CD14-positive monocyte (primary cell): ENCODE measurements around the gene MSI2. TPM values are rescaled to one million over a fixed set of nuclear protein-coding genes. Genes with fewer than 3 reads are reported as not detected.

Experiments used
- DNase-seq, 3 donors: peaks; one replicate each; pipeline ENCODE4 v3.0.0-alpha.2; 2011 to 2022
- H2AFZ ChIP-seq: 2 replicates; pipeline ENCODE4 v1.6.0; 2012; ENCODE audit warnings: mild to moderate bottlenecking, low read depth, low read length, inconsistent platforms; ENCODE audit not compliant: insufficient read depth, poor library complexity, severe bottlenecking
- H3K27ac ChIP-seq, 2 donors: 1 replicate in 1 of 2; 2 replicates in 1 of 2; pipeline ENCODE4 v1.5.1; 2012 to 2013; ENCODE audit warnings: low read length in 2 of 2, control low read depth in 1 of 2, inconsistent platforms in 1 of 2, low read depth in 1 of 2, mild to moderate bottlenecking in 1 of 2
- H3K27me3 ChIP-seq, 2 donors: one replicate each; pipeline versions ENCODE4 v1.6.0 to v1.6.1; 2011 to 2013; ENCODE audit warnings: low read length in 2 of 2; ENCODE audit not compliant: control insufficient read depth in 2 of 2, insufficient read depth in 2 of 2
- H3K36me3 ChIP-seq, 2 donors: replicated peaks in 1 of 2; 1 replicate in 1 of 2; 2 replicates in 1 of 2; pipeline versions ENCODE4 v1.5.1 to v1.6.1; 2012 to 2013; ENCODE audit warnings: low read length in 2 of 2, control low read depth in 1 of 2, inconsistent platforms in 1 of 2, mild to moderate bottlenecking in 1 of 2; ENCODE audit not compliant: insufficient read depth in 2 of 2, control insufficient read depth in 1 of 2
- H3K4me1 ChIP-seq, 2 donors: 1 replicate in 1 of 2; 2 replicates in 1 of 2; pipeline versions ENCODE4 v1.5.1 to v1.6.1; 2012 to 2013; ENCODE audit warnings: low read length in 2 of 2, control low read depth in 1 of 2, inconsistent platforms in 1 of 2, mild to moderate bottlenecking in 1 of 2, moderate library complexity in 1 of 2; ENCODE audit not compliant: insufficient read depth in 2 of 2, control insufficient read depth in 1 of 2
- H3K4me2 ChIP-seq: replicated peaks from 2 replicates; pipeline ENCODE3; 2012; ENCODE audit warnings: low read length, moderate library complexity, mild to moderate bottlenecking; ENCODE audit not compliant: poor library complexity, severe bottlenecking; ENCODE audit errors: extremely low read depth
- H3K4me3 ChIP-seq, 3 experiments: fragments of 200-600 bp in 1 of 3; sonication (generic) in 1 of 3; replicated peaks in 1 of 3; 1 replicate in 2 of 3; 2 replicates in 1 of 3; pipeline ENCODE4 v1.5.1; 2011 to 2013; ENCODE audit warnings: low read length in 3 of 3, mild to moderate bottlenecking in 3 of 3, control low read depth in 2 of 3, low read depth in 2 of 3, inconsistent platforms in 1 of 3, moderate library complexity in 1 of 3
- H3K79me2 ChIP-seq: 2 replicates; pipeline ENCODE4 v1.6.0; 2012; ENCODE audit warnings: mild to moderate bottlenecking, control low read depth, inconsistent platforms, low read length, moderate library complexity; ENCODE audit not compliant: insufficient read depth
- H3K9ac ChIP-seq: 2 replicates; pipeline ENCODE4 v1.6.0; 2017; ENCODE audit warnings: low read length, mild to moderate bottlenecking; ENCODE audit not compliant: insufficient read depth, poor library complexity, severe bottlenecking
- H3K9me3 ChIP-seq, 2 donors: replicated peaks in 1 of 2; 1 replicate in 1 of 2; 2 replicates in 1 of 2; pipeline versions ENCODE4 v1.5.1 to v1.6.1; 2012 to 2013; ENCODE audit warnings: low read length in 2 of 2, control low read depth in 1 of 2; ENCODE audit not compliant: control insufficient read depth in 1 of 2, insufficient read depth in 1 of 2
- H4K20me1 ChIP-seq: 2 replicates; pipeline ENCODE4 v1.6.0; 2012; ENCODE audit warnings: mild to moderate bottlenecking, low read length, control low read depth, moderate library complexity; ENCODE audit not compliant: insufficient read depth
- H3K27ac Mint-ChIP-seq, 7 donors: one replicate each; pipeline ENCODE4 v1.8.0; 2020; ENCODE audit warnings: mild to moderate bottlenecking in 7 of 7, mixed read lengths in 7 of 7, moderate library complexity in 6 of 7, inconsistent platforms in 2 of 7
- H3K27me3 Mint-ChIP-seq, 3 donors: one replicate each; pipeline ENCODE4 v1.8.0; 2021 to 2022; ENCODE audit warnings: low read depth in 3 of 3, mild to moderate bottlenecking in 3 of 3, mixed read lengths in 3 of 3, moderate library complexity in 3 of 3, inconsistent platforms in 1 of 3
- H3K36me3 Mint-ChIP-seq, 2 donors: one replicate each; pipeline ENCODE4 v1.8.0; 2020; ENCODE audit warnings: mixed read lengths in 2 of 2, inconsistent platforms in 1 of 2, mild to moderate bottlenecking in 1 of 2
- H3K4me1 Mint-ChIP-seq: one replicate; pipeline ENCODE4 v1.8.0; 2020; ENCODE audit warnings: mild to moderate bottlenecking, mixed read lengths
- H3K4me3 Mint-ChIP-seq, 2 donors: one replicate each; pipeline ENCODE4 v1.8.0; 2020; ENCODE audit warnings: mild to moderate bottlenecking in 2 of 2, mixed read lengths in 2 of 2, moderate library complexity in 1 of 2
- H3K9me3 Mint-ChIP-seq, 7 donors: one replicate each; pipeline ENCODE4 v1.8.0; 2020 to 2022; ENCODE audit warnings: mixed read lengths in 7 of 7, mild to moderate bottlenecking in 6 of 7, moderate library complexity in 6 of 7, inconsistent platforms in 2 of 7
- CTCF ChIP-seq: fragments of 200-600 bp; IDR thresholded peaks from one replicate; pipeline ENCODE4 v1.8.0; 2022; ENCODE audit warnings: antibody characterized with exemption, mild to moderate bottlenecking
- WGBS: methylation state at CpG from one replicate; pipeline ENCODE4 v1.1.5; 2013; ENCODE audit warnings: missing lambda C conversion rate; ENCODE audit not compliant: insufficient coverage; 5-methylcytosine and 5-hydroxymethylcytosine counted together
- intact Hi-C, 2 donors: fragments of 100-400 bp; cut with micrococcal nuclease; formaldehyde crosslinking; loops; one replicate each; pipeline versions ENCODE4 v1.15.0 to v1.15.1; 2023
- polyA plus RNA-seq, 3 donors: library from polyadenylated mRNA; depleted of rRNA in 1 of 3; unstranded in 2 of 3; stranded (reverse) in 1 of 3; fragments of 300-500 nt in 2 of 3; fragments of >200 nt in 1 of 3; fragmentation: Illumina TruSeq in 2 of 3; gene quantifications; 1 replicate in 2 of 3; 2 replicates in 1 of 3; pipeline ENCODE4 v1.2.3, GENCODE V29; 2012 to 2021

MSI2 gene
- polyA plus RNA-seq, 3 donors = 0.20 to 6.6 (median 0.37) TPM

GRCh38 chr17:57534863-57535248 is 278.5 kb downstream of the MSI2 start:
- no peak overlapping the region for H3K9ac ChIP-seq
- H3K79me2 ChIP-seq = no peaks in the 10 kb centered on the region
- H3K27ac ChIP-seq = no peak overlapping the region
- H3K36me3 ChIP-seq = peaks cover 0 to 3% of the 10 kb centered on the region in 2 donors
- no peak overlapping the region for H2AFZ ChIP-seq
- Mint-ChIP-seq H3K4me3 (no peak overlapping the region), H3K27me3 (no peaks in the 10 kb centered on the region), H3K9me3 (no peaks in the 10 kb centered on the region), H3K27ac (peak overlapping the region in 1 of 7 donors; percentile 78), H3K4me1 (peaks cover 26% of the 10 kb centered on the region), H3K36me3 (peaks cover 6 to 7% of the 10 kb centered on the region in 2 donors)
- H3K27me3 ChIP-seq = no peaks in the 10 kb centered on the region
- H4K20me1 ChIP-seq = no peaks in the 10 kb centered on the region
- H3K9me3 ChIP-seq = no peaks in the 10 kb centered on the region
- H3K4me3 ChIP-seq = no peak overlapping the region
- no peak for TF ChIP-seq CTCF
- no peak for DNase-seq
- peaks cover 5 to 8% of the 10 kb centered on the region in 2 donors for H3K4me1 ChIP-seq
- intact Hi-C loops = no loop called here
- WGBS = 88% methylated on average over 1 of the region's 4 CpGs
- H3K4me2 ChIP-seq = no peak overlapping the region

- no peaks in the 10 kb centered on the region for H4K20me1 ChIP-seq
- Mint-ChIP-seq H3K36me3 (peaks cover 6 to 7% of the 10 kb centered on the region in 2 donors), H3K4me1 (peaks cover 26% of the 10 kb centered on the region), H3K9me3 (no peaks in the 10 kb centered on the region), H3K4me3 (no peak overlapping the region), H3K27ac (peak overlapping the region in 1 of 7 donors; percentile 78), H3K27me3 (no peaks in the 10 kb centered on the region)
- H3K27me3 ChIP-seq = no peaks in the 10 kb centered on the region
- H3K9me3 ChIP-seq = no peaks in the 10 kb centered on the region
- no peak overlapping the region for H3K27ac ChIP-seq
- H3K79me2 ChIP-seq = no peaks in the 10 kb centered on the region
- no peak overlapping the region for H3K9ac ChIP-seq
- DNase-seq = no peak
- peaks cover 5 to 8% of the 10 kb centered on the region in 2 donors for H3K4me1 ChIP-seq
- H3K36me3 ChIP-seq = peaks cover 0 to 3% of the 10 kb centered on the region in 2 donors
- H3K4me3 ChIP-seq = no peak overlapping the region
- H3K4me2 ChIP-seq = no peak overlapping the region
- intact Hi-C loops = no loop called here
- WGBS = 85% methylated on average over 6 of the region's 6 CpGs
- H2AFZ ChIP-seq = no peak overlapping the region
- no peak for TF ChIP-seq CTCF
Observed at GRCh38 chr17:57535249-57535966, 279.1 kb downstream of the MSI2 start.
